Stimulated activated CD4-positive, alpha-beta T cell treated with anti-CD3 and anti-CD28 coated beads, TNF-alpha, amount 100 ng/mL, for 4 hours (primary cell): ENCODE results near the gene POU4F1.
A peak's percentile ranks its signal among the peaks of the same experiment; 100 is the strongest.
"Not testable (repeated sequence)": the region's sequence is repeated elsewhere in the genome, so short reads cannot be mapped to it uniquely, and the experiment has no call there.

Source experiments
- DNase-seq, 3 experiments: peaks; one replicate each; pipeline ENCODE4 v3.0.0-alpha.2; 2020; ENCODE audit warnings: low read depth in 3 of 3

POU4F1 gene, protein sequence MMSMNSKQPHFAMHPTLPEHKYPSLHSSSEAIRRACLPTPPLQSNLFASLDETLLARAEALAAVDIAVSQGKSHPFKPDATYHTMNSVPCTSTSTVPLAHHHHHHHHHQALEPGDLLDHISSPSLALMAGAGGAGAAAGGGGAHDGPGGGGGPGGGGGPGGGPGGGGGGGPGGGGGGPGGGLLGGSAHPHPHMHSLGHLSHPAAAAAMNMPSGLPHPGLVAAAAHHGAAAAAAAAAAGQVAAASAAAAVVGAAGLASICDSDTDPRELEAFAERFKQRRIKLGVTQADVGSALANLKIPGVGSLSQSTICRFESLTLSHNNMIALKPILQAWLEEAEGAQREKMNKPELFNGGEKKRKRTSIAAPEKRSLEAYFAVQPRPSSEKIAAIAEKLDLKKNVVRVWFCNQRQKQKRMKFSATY

GRCh38 chr13:78603240-78603957, at the start of gene POU4F1:
Gene POU4F1, minus strand, starts transcription at chr13:78603552. Its CDS starts 226 bp downstream, at chr13:78603326.
- peak in 2 of 3 experiments; percentile 16 to 40 for DNase-seq

DNA sequence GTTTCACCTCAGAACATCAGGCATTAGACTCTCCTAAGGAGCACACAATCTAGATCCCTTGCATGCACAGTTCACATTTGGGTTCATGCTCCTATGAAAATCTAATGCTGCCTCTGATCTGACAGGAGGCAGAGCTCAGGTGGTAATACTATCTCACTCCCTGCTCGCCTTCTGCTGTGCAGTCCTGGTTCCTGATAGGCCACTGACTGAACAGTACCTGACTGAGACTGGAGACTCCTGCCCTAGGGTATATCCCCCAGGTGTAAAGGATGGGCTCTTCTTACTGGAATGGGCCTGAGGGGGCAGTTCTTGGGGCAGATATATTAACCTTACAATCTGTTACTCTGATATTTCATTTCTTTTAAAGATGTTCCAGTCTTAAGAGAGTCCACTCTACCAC, 49.3 kb upstream of the POU4F1 start:
- DNase-seq: no peak

- DNase-seq: no peak
Measured at GRCh38 chr13:78650717-78651083, 47.3 kb upstream of the POU4F1 start.

DNA sequence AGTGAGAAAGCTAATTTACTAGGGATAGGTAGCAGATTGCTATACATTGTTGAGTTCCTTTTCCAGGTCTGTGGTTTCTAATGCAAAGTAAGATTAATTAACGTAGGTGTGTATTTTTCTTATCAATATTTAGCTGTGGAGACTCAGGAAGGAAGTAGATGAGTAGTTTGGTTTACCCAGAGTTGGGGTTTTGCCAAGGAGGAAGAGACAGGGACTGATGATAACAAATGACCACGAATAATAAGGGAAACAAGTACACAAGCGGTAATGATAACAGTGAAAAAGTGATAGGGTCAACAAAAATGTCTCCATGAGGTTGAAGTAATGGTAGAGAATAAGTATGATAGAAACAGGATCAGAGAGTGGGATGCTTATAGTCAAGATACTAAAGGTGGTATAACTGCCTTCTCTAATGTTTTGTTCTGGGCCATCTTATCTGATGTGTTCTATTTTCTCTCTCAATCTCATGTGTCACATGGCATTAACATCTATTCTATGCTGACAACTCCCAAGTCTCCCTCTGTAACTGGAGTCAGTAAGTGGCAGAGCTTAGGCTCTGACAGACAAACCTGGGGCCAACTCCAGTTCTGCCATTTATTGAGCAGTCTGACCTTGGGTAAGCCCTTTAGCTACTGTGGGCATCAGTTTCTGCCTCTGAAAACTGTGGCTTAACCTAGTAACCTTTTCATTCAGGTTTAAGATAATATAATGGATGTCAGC, 46.8 kb upstream of the POU4F1 start:
- no peak for DNase-seq

DNA sequence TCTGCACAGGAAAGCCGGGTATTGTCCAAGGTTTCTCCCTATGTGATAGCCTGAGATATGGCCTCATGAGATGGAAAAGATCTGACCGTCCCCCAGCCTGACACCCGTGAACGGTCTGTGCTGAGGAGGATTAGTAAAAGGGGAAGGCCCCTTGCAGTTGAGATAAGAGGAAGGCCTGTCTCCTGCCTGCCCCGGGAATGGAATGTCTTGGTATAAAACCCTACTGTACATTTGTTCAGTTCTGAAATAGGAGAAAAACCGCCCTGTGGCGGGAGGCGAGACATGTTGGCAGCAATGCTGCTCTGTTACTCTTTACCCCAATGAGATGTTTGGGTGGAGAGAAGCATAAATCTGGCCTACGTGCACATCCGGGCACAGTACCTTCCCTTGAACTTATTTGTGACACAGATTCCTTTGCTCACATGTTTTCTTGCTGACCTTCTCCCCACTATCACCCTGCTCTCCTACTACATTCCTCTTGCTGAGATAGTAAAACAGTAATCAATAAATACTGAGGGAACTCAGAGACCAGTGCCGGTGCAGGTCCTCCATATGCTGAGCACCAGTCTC, 43.8 kb upstream of the POU4F1 start:
- not testable (repeated sequence) for DNase-seq

- DNase-seq: no peak
Measured at GRCh38 chr13:78638216-78638615, 34.9 kb upstream of the POU4F1 start.

DNA sequence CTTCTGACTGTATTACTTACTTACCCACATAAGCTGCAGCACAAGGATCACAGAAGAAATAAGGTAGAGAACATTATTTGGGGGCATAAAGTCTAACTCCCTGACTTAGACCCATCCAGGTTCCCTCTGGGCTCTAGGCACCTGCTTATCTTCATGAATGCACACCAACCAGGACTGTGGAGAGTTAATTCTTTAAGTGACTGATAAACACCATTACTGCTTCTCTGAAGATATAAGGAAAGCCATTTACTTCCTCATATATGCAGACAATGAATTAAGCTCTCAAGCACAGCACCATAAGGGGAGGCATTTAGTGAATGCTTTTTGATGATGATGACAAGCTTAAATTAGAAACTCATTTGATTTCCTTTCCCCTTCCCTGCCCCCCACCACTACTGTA, 33.1 kb upstream of the POU4F1 start:
- no peak for DNase-seq

DNA sequence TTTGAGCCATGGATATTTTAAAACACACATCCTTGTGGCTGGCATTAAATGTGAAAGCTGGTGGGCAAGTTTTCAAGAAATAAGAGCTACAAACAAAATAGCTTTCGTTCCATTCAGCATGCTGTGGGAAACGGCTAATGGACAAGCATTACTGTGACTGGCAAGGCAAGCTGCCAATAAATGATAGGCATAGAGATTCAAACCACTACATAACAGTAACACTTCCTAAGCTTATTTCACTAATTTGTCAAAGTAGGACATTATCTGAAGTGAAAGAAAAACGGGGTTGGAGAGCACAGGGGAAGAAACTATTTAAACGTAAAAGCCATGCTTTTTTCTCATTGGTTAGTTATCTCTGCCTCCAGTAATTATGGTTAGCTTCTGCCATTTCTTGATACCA, 29.6 kb upstream of the POU4F1 start:
- no peak for DNase-seq

- no peak for DNase-seq
Measured at GRCh38 chr13:78631077-78631476, 27.7 kb upstream of the POU4F1 start.

DNA sequence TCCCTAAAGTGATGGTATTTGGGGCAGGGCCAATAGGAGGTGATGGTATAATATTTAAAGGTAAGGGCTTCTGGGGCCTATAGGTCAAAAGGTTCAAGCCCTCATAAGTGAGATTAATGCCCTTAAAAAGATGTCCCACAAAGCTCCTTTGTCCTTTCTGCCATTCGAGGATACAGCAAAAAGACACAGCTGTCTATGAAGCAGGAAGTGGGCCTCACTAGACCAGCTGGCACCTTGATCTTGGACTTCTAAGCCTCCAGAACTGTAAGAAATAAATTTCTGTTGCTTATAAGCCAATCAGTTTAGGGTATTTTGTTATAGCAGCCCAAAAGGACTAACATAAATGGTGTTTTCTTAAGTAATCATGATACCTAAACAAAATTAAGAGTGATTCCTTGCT, 27.2 kb upstream of the POU4F1 start:
- DNase-seq: no peak

GRCh38 chr13:78625384-78625783, 22.0 kb upstream of the POU4F1 start:
- no peak for DNase-seq

- DNase-seq: no peak
Measured at GRCh38 chr13:78623132-78623531, 19.8 kb upstream of the POU4F1 start.

DNA sequence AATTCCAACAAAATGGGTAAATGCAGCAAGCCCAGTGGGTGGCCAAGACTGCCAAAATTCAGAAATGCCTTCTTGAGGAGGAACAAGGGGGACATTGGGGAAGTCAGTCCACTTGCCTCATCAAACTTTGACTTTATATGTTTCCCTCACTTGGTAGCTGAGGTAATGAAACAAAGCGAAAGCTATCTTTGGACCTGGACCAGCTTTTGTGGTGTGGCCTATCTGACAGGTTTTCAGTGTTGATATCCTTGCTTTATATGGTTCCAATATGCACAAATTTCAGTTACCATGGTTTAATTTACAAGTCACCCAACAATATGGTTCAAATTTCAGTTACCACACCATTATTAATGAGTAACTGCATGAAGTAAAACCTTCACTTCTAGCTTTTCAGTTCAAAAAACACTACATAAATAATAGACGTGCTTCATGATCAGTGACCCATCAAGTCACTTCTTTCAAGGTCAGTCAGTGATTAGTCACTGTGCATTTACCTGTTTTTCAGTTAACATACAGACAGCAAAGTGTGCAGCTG, 17.7 kb upstream of the POU4F1 start:
- DNase-seq: no peak

DNA sequence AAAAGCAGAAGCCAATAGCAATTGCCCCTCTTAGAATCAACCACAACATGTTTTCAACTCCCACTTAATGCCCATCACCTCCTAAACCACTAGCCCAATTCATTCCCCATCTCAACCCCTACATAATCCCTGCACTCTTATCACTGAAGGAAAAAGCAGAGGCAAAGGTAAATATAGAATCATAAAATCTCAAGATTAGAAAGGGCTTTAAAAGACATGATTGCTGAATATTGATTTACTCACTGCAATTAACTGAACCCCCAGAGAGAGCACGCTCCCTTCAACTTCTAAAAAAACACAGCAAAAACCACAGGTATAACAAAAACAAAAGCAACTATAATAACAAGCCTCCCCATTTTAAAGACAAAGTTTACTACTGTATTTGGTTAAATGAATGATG, 15.1 kb upstream of the POU4F1 start:
- no peak for DNase-seq

- DNase-seq: no peak
Measured at GRCh38 chr13:78611040-78611439, 7.7 kb upstream of the POU4F1 start.

DNA sequence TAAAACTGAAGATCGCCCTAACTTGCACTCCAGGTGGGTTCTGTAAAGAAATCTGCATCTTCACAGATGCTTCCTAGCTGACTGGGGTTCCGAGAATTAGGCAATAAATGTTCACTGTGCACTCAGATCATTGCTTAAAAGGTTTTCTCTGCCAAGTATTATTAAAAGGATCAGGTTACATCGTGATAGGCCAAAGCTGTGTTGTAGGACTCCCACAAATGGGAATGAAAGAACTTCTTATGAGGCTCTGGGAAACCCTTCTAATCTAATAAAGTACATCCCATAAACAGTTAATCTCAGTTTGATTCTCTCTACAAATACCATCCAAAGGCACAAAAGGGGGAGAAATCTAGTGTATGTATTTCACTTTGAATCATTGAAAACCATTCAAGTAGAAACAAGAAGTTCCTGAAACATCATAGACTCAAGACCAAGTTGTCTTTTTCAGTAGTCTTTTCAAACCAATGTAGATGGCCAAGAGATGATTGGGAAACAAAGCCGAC, 7.1 kb upstream of the POU4F1 start:
- no peak for DNase-seq

- DNase-seq: no peak
Measured at GRCh38 chr13:78609464-78610205, 6.3 kb upstream of the POU4F1 start.

GRCh38 chr13:78608688-78609463, 5.5 kb upstream of the POU4F1 start:
- DNase-seq: no peak

DNA sequence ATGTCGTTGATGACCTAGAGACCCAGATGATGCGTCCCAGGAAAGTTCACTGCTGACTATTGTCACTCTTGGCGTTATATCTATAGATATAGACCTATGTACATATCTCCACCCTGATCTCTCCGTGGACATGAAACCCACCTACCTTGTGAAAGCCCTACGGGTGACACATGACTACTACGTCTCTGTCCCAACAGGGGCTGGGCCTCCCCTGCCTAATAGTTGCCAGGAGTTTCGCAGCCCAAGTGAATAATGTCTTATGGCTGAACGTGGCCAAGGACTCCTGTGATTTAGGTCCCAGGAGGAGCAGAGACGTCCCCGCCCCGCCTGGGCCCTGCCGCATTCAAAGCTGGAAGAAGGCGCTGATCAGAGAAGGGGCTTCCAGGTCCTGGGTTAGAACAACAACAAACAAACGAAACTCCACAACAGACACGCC, 4.9 kb upstream of the POU4F1 start:
- no peak for DNase-seq
